SK-N-SH treated with all-trans-retinoic acid at 6 μM for 48 hours (cell line): Measurements from ENCODE around the gene SMARCD1.

Experiments used
- ARNTL ChIP-seq: fragments of 450-650 bp; formaldehyde crosslinking; IDR thresholded peaks from 2 replicates; pipeline ENCODE4 v1.5.0; 2020; ENCODE audit warnings: low read depth, mild to moderate bottlenecking, moderate library complexity, borderline replicate concordance
- CSDC2 ChIP-seq: fragments of 250-450 bp; sonication (Bioruptor Pico); IDR thresholded peaks from 2 replicates; pipeline ENCODE4 v1.5.0; 2020; ENCODE audit warnings: mild to moderate bottlenecking, moderate library complexity
- GLIS3 ChIP-seq: fragments of 250-450 bp; sonication (Bioruptor Pico); IDR thresholded peaks from 2 replicates; pipeline ENCODE4 v1.5.0; 2020; ENCODE audit warnings: mild to moderate bottlenecking, moderate library complexity
- ISL1 ChIP-seq: fragments of 250-450 bp; sonication (Bioruptor Pico); IDR thresholded peaks from 2 replicates; pipeline ENCODE4 v2.1.2; 2022; ENCODE audit warnings: mild to moderate bottlenecking, moderate library complexity
- RARB ChIP-seq: fragments of 250-450 bp; sonication (Bioruptor Pico); IDR thresholded peaks from 2 replicates; pipeline ENCODE4 v1.8.0; 2021; ENCODE audit warnings: mild to moderate bottlenecking, moderate library complexity
- TOX ChIP-seq: fragments of 250-450 bp; sonication (Bioruptor Pico); IDR thresholded peaks from 2 replicates; pipeline ENCODE4 v1.8.0; 2021; ENCODE audit warnings: mild to moderate bottlenecking, moderate library complexity, borderline replicate concordance
- ZFP3 ChIP-seq: fragments of 250-450 bp; sonication (Bioruptor Pico); IDR thresholded peaks from 2 replicates; pipeline ENCODE4 v1.5.0; 2020; ENCODE audit warnings: mild to moderate bottlenecking, moderate library complexity
- ZFP30 ChIP-seq: fragments of 450-650 bp; formaldehyde crosslinking; IDR thresholded peaks from 2 replicates; pipeline ENCODE4 v1.5.0; 2022; ENCODE audit warnings: mild to moderate bottlenecking, moderate library complexity
- ZNF565 ChIP-seq: fragments of 450-650 bp; formaldehyde crosslinking; conservative IDR thresholded peaks from 2 replicates; pipeline ENCODE4 v1.5.0; 2020; ENCODE audit warnings: low read depth, mild to moderate bottlenecking, moderate library complexity
- ZNF8 ChIP-seq: fragments of 450-650 bp; formaldehyde crosslinking; IDR thresholded peaks from 2 replicates; pipeline ENCODE4 v1.5.0; 2020; ENCODE audit warnings: mild to moderate bottlenecking, moderate library complexity
- TF ChIP-seq, protein P1 (sequence below): fragments of 250-450 bp; sonication (Bioruptor Pico); IDR thresholded peaks from 2 replicates; pipeline ENCODE4 v1.5.1; 2021; ENCODE audit warnings: mild to moderate bottlenecking, moderate library complexity
- TF ChIP-seq, protein P2 (sequence below): fragments of 250-450 bp; sonication (Bioruptor Pico); IDR thresholded peaks from 2 replicates; pipeline ENCODE4 v1.8.0; 2020; ENCODE audit warnings: mild to moderate bottlenecking, moderate library complexity, borderline replicate concordance
- TF ChIP-seq, protein P3 (sequence below): fragments of 250-450 bp; sonication (Bioruptor Pico); IDR thresholded peaks from 2 replicates; pipeline ENCODE4 v1.5.0; 2020; ENCODE audit warnings: mild to moderate bottlenecking, moderate library complexity

DNA sequence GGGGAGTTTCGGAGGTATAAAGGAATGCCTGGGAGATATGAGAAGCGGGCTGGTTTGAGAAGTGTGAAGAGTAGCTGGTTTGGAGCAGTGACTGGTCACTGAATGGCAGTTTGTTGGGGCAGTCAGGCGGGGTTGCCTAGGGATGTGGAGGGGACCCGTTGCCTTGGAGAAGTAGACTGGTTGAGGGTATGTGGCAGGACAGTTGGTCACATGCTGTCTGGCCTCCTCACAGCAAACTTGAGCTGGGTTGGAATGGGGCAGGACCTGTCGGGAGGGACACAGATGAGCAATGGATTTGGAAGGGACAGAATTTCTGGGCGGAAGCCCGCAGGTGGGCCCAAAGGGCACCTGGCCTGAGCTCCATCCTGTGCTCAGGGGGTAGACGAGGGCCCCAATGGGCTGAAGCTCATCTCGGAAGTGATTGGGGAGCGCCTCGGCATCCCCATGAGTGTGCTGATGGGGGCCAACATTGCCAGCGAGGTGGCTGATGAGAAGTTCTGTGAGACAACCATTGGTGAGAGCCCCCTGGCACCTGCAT lies 20.8 kb downstream of the SMARCD1 start:
- no peak for TF ChIP-seq ZNF565 (CRISPR knock-in tag)
- TF ChIP-seq, protein P1, sequence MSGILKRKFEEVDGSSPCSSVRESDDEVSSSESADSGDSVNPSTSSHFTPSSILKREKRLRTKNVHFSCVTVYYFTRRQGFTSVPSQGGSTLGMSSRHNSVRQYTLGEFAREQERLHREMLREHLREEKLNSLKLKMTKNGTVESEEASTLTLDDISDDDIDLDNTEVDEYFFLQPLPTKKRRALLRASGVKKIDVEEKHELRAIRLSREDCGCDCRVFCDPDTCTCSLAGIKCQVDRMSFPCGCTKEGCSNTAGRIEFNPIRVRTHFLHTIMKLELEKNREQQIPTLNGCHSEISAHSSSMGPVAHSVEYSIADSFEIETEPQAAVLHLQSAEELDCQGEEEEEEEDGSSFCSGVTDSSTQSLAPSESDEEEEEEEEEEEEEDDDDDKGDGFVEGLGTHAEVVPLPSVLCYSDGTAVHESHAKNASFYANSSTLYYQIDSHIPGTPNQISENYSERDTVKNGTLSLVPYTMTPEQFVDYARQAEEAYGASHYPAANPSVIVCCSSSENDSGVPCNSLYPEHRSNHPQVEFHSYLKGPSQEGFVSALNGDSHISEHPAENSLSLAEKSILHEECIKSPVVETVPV (CRISPR knock-in tag), result no peak
- no peak for TF ChIP-seq ISL1 (CRISPR knock-in tag)
- TF ChIP-seq, protein P2, sequence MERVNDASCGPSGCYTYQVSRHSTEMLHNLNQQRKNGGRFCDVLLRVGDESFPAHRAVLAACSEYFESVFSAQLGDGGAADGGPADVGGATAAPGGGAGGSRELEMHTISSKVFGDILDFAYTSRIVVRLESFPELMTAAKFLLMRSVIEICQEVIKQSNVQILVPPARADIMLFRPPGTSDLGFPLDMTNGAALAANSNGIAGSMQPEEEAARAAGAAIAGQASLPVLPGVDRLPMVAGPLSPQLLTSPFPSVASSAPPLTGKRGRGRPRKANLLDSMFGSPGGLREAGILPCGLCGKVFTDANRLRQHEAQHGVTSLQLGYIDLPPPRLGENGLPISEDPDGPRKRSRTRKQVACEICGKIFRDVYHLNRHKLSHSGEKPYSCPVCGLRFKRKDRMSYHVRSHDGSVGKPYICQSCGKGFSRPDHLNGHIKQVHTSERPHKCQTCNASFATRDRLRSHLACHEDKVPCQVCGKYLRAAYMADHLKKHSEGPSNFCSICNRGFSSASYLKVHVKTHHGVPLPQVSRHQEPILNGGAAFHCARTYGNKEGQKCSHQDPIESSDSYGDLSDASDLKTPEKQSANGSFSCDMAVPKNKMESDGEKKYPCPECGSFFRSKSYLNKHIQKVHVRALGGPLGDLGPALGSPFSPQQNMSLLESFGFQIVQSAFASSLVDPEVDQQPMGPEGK (CRISPR knock-in tag), result no peak
- TF ChIP-seq ZFP30 (CRISPR knock-in tag), result no peak
- no peak for TF ChIP-seq ARNTL (CRISPR knock-in tag)
- no peak for TF ChIP-seq ZNF8 (CRISPR knock-in tag)
- no peak for TF ChIP-seq GLIS3
- TF ChIP-seq ZFP3 (CRISPR knock-in tag), result no peak
- no peak for TF ChIP-seq RARB
- no peak for TF ChIP-seq TOX (CRISPR knock-in tag)
- TF ChIP-seq, protein P3, sequence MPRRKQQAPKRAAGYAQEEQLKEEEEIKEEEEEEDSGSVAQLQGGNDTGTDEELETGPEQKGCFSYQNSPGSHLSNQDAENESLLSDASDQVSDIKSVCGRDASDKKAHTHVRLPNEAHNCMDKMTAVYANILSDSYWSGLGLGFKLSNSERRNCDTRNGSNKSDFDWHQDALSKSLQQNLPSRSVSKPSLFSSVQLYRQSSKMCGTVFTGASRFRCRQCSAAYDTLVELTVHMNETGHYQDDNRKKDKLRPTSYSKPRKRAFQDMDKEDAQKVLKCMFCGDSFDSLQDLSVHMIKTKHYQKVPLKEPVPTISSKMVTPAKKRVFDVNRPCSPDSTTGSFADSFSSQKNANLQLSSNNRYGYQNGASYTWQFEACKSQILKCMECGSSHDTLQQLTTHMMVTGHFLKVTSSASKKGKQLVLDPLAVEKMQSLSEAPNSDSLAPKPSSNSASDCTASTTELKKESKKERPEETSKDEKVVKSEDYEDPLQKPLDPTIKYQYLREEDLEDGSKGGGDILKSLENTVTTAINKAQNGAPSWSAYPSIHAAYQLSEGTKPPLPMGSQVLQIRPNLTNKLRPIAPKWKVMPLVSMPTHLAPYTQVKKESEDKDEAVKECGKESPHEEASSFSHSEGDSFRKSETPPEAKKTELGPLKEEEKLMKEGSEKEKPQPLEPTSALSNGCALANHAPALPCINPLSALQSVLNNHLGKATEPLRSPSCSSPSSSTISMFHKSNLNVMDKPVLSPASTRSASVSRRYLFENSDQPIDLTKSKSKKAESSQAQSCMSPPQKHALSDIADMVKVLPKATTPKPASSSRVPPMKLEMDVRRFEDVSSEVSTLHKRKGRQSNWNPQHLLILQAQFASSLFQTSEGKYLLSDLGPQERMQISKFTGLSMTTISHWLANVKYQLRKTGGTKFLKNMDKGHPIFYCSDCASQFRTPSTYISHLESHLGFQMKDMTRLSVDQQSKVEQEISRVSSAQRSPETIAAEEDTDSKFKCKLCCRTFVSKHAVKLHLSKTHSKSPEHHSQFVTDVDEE (CRISPR knock-in tag), result no peak
- TF ChIP-seq CSDC2, result no peak
